Measurements from ENCODE around the gene LZIC.
"Not testable (repeated sequence)": the region's sequence is repeated elsewhere in the genome, so short reads cannot be mapped to it uniquely, and the experiment has no call there.

GRCh38 chr1:9917495-9917894 is 25.7 kb downstream of the LZIC start:
- TF ChIP-seq, protein P1, sequence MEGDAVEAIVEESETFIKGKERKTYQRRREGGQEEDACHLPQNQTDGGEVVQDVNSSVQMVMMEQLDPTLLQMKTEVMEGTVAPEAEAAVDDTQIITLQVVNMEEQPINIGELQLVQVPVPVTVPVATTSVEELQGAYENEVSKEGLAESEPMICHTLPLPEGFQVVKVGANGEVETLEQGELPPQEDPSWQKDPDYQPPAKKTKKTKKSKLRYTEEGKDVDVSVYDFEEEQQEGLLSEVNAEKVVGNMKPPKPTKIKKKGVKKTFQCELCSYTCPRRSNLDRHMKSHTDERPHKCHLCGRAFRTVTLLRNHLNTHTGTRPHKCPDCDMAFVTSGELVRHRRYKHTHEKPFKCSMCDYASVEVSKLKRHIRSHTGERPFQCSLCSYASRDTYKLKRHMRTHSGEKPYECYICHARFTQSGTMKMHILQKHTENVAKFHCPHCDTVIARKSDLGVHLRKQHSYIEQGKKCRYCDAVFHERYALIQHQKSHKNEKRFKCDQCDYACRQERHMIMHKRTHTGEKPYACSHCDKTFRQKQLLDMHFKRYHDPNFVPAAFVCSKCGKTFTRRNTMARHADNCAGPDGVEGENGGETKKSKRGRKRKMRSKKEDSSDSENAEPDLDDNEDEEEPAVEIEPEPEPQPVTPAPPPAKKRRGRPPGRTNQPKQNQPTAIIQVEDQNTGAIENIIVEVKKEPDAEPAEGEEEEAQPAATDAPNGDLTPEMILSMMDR (conservative IDR thresholded peaks at IDR 0.05; ENCODE audit: low read depth, low read length), result not testable (repeated sequence)
- TF ChIP-seq EZH2phosphoT487 (IDR thresholded peaks at IDR 0.05; ENCODE audit: borderline replicate concordance, low read length), result not testable (repeated sequence)
